WI38 (cell line): ENCODE data around the gene PRKCI.

Source experiments
- H3K4me3 ChIP-seq: 2 replicates; pipeline ENCODE4 v1.5.1; 2011; ENCODE audit warnings: low read depth, mild to moderate bottlenecking, control low read depth, low read length
- TF ChIP-seq, protein P1 (sequence below): IDR thresholded peaks from 2 replicates; pipeline ENCODE4 v1.5.1; 2012; ENCODE audit warnings: low read depth, mild to moderate bottlenecking, control low read depth, low read length

Gene PRKCI

GRCh38 chr3:170207717-170208116, 14.5 kb upstream of the PRKCI start:
- H3K4me3 ChIP-seq: no peak overlapping the region
- TF ChIP-seq, protein P1, sequence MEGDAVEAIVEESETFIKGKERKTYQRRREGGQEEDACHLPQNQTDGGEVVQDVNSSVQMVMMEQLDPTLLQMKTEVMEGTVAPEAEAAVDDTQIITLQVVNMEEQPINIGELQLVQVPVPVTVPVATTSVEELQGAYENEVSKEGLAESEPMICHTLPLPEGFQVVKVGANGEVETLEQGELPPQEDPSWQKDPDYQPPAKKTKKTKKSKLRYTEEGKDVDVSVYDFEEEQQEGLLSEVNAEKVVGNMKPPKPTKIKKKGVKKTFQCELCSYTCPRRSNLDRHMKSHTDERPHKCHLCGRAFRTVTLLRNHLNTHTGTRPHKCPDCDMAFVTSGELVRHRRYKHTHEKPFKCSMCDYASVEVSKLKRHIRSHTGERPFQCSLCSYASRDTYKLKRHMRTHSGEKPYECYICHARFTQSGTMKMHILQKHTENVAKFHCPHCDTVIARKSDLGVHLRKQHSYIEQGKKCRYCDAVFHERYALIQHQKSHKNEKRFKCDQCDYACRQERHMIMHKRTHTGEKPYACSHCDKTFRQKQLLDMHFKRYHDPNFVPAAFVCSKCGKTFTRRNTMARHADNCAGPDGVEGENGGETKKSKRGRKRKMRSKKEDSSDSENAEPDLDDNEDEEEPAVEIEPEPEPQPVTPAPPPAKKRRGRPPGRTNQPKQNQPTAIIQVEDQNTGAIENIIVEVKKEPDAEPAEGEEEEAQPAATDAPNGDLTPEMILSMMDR: no peak

DNA sequence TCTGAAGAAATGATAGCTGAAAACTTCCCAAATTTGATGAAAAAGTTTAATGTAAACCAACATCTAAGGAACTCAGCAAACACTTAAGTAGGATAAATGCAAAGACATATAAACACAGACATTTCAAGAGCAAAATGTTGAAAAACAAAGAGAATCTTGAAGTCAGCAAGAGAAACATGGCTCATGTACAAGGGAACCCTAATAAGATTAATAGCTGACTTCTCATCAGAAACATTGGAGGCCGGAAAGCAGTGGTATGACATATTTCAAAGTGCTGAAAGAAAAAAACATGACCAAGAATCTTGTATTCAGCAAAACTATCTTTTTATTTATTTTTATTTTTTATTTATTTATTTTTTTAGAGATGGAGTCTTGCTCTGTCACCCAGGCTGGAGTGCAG, 10.6 kb upstream of the PRKCI start:
- TF ChIP-seq, protein P1: no peak
- no peak overlapping the region for H3K4me3 ChIP-seq

GRCh38 chr3:170219850-170220249, 2.4 kb upstream of the PRKCI start:
- TF ChIP-seq, protein P1: no peak
- H3K4me3 ChIP-seq: no peak overlapping the region

GRCh38 chr3:170220871-170221270, 1.4 kb upstream of the PRKCI start:
- TF ChIP-seq, protein P1: no peak
- H3K4me3 ChIP-seq: no peak overlapping the region

GRCh38 chr3:170222647-170223541, 670 bp downstream of the PRKCI start:
- H3K4me3 ChIP-seq: peak overlapping the region; percentile 89
- TF ChIP-seq, protein P1: no peak

- no peak overlapping the region for H3K4me3 ChIP-seq
- TF ChIP-seq, protein P1: no peak
Observed at GRCh38 chr3:170225166-170225565, 2.9 kb downstream of the PRKCI start.

DNA sequence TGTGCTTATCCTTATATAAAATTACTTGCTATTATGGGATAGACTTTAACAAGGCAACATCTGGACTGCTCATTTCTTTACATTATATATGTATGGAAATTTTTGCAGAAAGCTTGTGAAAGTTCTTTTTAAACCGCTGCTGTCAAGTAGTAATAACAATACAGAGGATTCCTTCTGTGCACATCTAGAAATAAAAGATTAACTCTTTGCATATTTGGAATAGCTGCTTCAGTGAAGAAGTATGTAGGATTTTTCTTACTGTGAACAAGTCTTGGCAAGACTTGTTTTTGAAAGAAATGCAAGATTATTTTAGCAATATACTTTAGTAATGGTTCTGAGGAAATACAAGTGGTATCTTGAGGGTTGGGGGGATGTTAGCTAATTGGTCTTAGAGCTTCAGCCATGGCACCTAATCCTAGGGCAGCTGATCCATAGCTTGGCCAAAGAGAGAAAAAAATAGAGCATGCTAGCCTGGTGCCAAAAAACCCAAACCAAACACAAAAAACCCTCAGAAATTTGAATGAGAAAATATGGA, 4.3 kb downstream of the PRKCI start:
- H3K4me3 ChIP-seq: peak overlapping the region; percentile 24
- TF ChIP-seq, protein P1: no peak
